Stomach (tissue), 4 donors: ENCODE data around the gene IPO9.
A peak's percentile ranks its signal among the peaks of the same experiment; 100 is the strongest.

Experiments used
- CTCF ChIP-seq, 7 experiments: fragments of 450-650 bp in 4 of 7; fragments of 200-600 bp in 3 of 7; sonication (generic) in 3 of 7; IDR thresholded peaks; one replicate each; pipeline ENCODE4 v1.5.1; 2016 to 2019; ENCODE audit warnings: antibody characterized with exemption in 7 of 7, control low read depth in 2 of 7, mild to moderate bottlenecking in 1 of 7
- EP300 ChIP-seq: sonication (generic); formaldehyde crosslinking; IDR thresholded peaks from one replicate; pipeline ENCODE4 v1.6.1; 2017; ENCODE audit warnings: antibody characterized with exemption
- POLR2A ChIP-seq, 4 donors: fragments of 450-650 bp; IDR thresholded peaks; one replicate each; pipeline ENCODE4 v1.6.1; 2016; ENCODE audit warnings: antibody characterized with exemption in 4 of 4, control low read depth in 2 of 4, mild to moderate bottlenecking in 1 of 4, moderate library complexity in 1 of 4
- POLR2AphosphoS5 ChIP-seq, 3 donors: sonication (generic); formaldehyde crosslinking; IDR thresholded peaks; one replicate each; pipeline ENCODE4 v1.6.1; 2016; ENCODE audit warnings: antibody characterized with exemption in 3 of 3

- TF ChIP-seq CTCF (IDR thresholded peaks at IDR 0.05), result no peak
- no peak for TF ChIP-seq POLR2A (IDR thresholded peaks at IDR 0.05)
- TF ChIP-seq EP300, result no peak
- TF ChIP-seq POLR2AphosphoS5 (IDR thresholded peaks at IDR 0.05), result peak in 1 of 3 donors; percentile 10
Measured at GRCh38 chr1:201890806-201891450, 62.0 kb downstream of the IPO9 start.
